KOPT-K1 (cell line): Measurements from ENCODE around the gene RCN1.
"Not testable (repeated sequence)": the region's sequence is repeated elsewhere in the genome, so short reads cannot be mapped to it uniquely, and the experiment has no call there.

Source experiments
- H3K27ac ChIP-seq: fragments of 200-600 bp; sonication (generic); 2 replicates; pipeline ENCODE4 v1.5.1; 2016; ENCODE audit warnings: antibody characterized with exemption, mild to moderate bottlenecking, low read depth, low read length; ENCODE audit not compliant: poor library complexity, severe bottlenecking
- H3K36me3 ChIP-seq: fragments of 200-600 bp; sonication (generic); 2 replicates; pipeline ENCODE4 v1.5.1; 2017; ENCODE audit warnings: antibody characterized with exemption, mild to moderate bottlenecking, low read length, moderate library complexity; ENCODE audit not compliant: insufficient read depth
- H3K9me3 ChIP-seq: fragments of 200-600 bp; sonication (generic); 2 replicates; pipeline ENCODE4 v1.5.1; 2017; ENCODE audit warnings: antibody characterized with exemption, low read length, mild to moderate bottlenecking; ENCODE audit not compliant: insufficient read depth, poor library complexity, severe bottlenecking

RCN1 gene

GRCh38 chr11:32116668-32117067 is 25.8 kb downstream of the RCN1 start:
- Histone ChIP-seq H3K36me3 (no peaks in the 10 kb centered on the region), H3K27ac (no peak overlapping the region), H3K9me3 (peaks cover 17% of the 10 kb centered on the region)

- Histone ChIP-seq H3K9me3 (peaks cover 17% of the 10 kb centered on the region), H3K36me3 (no peaks in the 10 kb centered on the region), H3K27ac (no peak overlapping the region)
Observed at GRCh38 chr11:32118025-32118974, 27.4 kb downstream of the RCN1 start.

DNA sequence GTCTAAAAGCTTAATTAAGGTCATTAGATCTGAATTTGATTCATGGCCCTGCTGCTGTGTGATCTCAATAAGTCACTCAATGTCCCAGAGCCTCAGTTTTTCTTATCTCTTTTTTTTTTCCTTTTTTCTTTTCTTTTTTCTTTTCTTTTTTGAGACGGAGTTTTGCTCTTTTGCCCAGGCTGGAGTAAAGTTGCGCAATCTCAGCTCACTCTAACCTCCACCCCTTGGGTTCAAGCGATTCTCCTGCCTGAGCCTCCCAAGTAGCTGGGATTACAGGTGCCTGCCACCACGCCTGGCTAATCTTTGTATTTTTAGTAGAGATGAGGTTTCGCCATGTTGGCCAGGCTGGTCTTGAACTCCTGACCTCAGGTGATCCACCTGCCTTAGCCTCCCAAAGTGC is 28.3 kb downstream of the RCN1 start:
- peaks cover 17% of the 10 kb centered on the region for H3K9me3 ChIP-seq
- H3K36me3 ChIP-seq, H3K27ac ChIP-seq: not testable (repeated sequence)

GRCh38 chr11:32121012-32121411 is 30.1 kb downstream of the RCN1 start:
- no peaks in the 10 kb centered on the region for H3K36me3 ChIP-seq
- H3K9me3 ChIP-seq, result peaks cover 17% of the 10 kb centered on the region
- no peak overlapping the region for H3K27ac ChIP-seq

GRCh38 chr11:32122200-32122599 is 31.3 kb downstream of the RCN1 start:
- Histone ChIP-seq H3K9me3 (peaks cover 17% of the 10 kb centered on the region), H3K27ac (peak overlapping the region; percentile 34), H3K36me3 (no peaks in the 10 kb centered on the region)

DNA sequence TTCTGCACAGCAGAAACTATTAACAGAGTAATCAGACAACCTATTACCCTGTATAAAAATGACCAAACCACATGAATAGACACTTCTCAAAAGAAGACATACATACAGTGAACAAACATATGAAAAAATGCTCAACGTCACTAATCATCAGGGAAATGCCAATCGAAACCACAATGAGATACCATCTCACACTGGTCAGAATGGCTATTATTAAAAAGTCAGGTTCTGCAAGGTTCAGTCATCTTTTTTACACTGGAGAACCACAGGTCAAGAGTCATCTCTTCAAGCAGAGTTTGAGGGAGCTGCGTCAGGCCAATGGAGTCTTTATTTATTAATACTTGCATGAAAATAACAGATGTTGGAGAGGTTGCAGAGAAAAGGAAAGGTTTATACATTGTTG is 40.4 kb downstream of the RCN1 start:
- no peaks in the 10 kb centered on the region for H3K36me3 ChIP-seq
- peaks cover 11% of the 10 kb centered on the region for H3K9me3 ChIP-seq
- H3K27ac ChIP-seq, result no peak overlapping the region

- Histone ChIP-seq H3K36me3 (no peaks in the 10 kb centered on the region), H3K27ac (no peak overlapping the region), H3K9me3 (no peaks in the 10 kb centered on the region)
Observed at GRCh38 chr11:32136657-32137056, 45.8 kb downstream of the RCN1 start.

DNA sequence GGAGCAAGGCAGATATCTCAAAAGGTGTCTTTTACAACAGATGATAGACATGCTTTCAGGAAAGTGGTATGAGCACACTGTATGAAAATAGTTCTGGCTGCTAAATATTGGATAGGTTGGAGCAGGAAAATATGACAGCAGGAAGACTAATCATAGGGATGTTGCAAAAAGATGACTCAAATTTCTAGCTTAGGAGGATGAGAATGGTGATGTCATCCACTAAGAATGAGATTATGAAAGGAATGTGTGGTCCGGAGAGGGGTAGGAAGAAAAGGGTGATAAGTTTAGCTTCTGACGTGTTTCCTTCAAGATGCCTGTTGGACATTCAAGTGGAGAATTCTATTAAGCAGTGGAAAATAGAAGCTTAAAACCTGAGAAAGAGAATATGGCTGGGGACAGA is 46.4 kb downstream of the RCN1 start:
- Histone ChIP-seq H3K27ac (no peak overlapping the region), H3K9me3 (no peaks in the 10 kb centered on the region), H3K36me3 (no peaks in the 10 kb centered on the region)

DNA sequence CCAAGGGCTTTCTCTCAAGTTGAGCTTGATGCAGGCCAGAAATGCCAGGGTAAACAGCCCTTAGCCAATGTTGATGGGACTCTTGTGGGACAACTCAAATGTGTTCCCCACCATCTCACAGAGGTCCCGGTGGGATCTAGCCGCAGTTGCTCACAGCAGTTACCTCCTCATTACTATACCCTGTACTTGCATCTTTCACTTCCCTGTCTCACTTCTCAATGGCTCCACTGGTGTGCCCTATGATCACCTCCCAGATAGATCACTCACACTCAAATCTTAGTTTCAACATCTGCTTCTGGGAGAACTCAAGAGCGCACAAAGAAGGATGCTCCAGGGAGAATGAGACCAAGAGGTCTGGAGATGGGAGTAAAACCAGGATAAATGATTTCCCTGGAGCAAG is 47.0 kb downstream of the RCN1 start:
- no peaks in the 10 kb centered on the region for H3K36me3 ChIP-seq
- H3K9me3 ChIP-seq, result no peaks in the 10 kb centered on the region
- no peak overlapping the region for H3K27ac ChIP-seq

- no peak overlapping the region for H3K27ac ChIP-seq
- H3K9me3 ChIP-seq, result no peaks in the 10 kb centered on the region
- H3K36me3 ChIP-seq, result no peaks in the 10 kb centered on the region
Observed at GRCh38 chr11:32138902-32139301, 48.0 kb downstream of the RCN1 start.

DNA sequence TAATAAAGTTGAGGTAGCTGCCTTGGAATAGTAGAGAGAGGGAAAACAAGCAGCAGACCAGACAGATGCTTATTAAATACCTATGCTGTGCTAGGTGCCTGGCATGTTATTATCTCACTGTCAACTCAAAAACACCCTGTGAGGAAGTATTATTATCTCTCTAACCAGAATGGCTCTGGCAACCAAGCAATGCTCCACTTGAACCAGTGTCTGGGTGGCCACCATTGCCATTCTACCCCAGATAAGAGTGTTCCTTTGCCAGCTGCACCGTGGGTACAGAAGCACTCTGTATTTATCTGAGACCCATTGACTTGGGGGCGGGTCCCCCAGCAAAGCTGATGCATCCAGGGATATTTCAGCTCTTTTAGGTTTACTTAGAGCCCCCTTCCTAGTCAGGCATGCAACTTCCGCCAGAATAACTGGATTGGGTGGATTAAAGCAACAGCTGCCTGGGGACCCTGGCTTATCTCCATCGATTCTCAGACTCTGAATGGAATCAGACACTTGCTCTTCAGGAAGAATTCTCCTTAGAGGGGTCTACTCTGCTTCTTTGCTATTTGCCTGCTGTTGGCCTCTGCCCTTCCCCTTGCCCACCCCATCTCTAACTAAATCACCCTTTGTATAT is 49.1 kb downstream of the RCN1 start:
- H3K36me3 ChIP-seq, result no peaks in the 10 kb centered on the region
- H3K27ac ChIP-seq, result no peak overlapping the region
- no peaks in the 10 kb centered on the region for H3K9me3 ChIP-seq

DNA sequence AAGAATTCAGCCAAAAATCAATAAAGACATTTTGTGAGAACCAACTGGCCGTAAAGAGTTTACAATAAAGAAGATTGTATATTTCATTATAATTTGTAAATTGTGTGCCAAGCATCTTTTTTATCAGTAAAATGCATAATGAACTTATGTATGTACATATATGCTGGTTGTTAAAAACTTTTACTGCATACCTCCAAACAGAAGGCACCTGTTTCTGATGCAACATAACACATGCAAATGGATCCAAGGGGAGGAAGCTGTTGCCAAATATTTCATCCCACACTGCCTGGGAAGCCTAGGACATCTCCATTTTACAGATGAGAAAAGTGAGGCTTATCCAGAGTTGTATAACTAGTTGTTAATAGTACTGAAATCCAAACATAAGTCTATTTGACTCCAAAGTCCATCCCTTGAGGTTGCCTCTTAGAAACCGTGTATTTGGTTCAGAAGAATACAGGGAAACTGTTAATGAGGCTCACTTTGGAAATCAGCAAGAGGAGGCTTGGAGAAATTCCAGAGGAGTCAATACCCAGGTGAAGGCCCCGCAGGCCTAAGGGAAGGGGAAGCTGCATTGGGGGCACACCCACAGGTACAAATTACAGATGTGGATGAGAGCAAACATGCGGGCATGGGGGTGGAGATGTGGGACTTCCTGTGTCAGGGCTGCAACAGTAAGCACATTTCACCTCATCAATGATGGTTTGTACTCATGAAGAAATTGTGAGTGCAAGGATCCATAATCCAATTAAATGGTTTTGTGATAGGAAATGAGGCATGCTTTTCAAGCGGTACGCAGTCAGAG is 51.1 kb downstream of the RCN1 start:
- H3K27ac ChIP-seq, result no peak overlapping the region
- H3K36me3 ChIP-seq, result no peaks in the 10 kb centered on the region
- no peaks in the 10 kb centered on the region for H3K9me3 ChIP-seq

DNA sequence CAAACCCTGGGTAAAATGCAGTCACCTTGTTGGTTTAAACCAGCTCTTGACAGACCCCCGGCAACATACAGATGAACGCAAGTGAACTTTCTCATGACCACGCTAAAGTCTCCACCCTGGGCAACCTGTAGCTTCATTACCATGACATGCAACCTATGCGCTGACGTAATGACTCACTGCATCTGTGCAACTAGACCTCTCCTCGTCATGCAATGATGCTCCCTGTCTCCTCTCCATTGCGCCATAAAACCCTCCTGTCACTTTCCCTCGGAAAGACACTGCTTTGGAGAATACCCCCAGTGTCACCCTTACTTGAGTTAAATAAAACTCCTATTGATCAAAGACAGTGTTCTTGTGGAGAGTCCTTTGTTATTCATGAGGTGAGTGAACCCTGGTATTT is 52.5 kb downstream of the RCN1 start:
- Histone ChIP-seq H3K36me3 (no peaks in the 10 kb centered on the region), H3K27ac (no peak overlapping the region), H3K9me3 (no peaks in the 10 kb centered on the region)

DNA sequence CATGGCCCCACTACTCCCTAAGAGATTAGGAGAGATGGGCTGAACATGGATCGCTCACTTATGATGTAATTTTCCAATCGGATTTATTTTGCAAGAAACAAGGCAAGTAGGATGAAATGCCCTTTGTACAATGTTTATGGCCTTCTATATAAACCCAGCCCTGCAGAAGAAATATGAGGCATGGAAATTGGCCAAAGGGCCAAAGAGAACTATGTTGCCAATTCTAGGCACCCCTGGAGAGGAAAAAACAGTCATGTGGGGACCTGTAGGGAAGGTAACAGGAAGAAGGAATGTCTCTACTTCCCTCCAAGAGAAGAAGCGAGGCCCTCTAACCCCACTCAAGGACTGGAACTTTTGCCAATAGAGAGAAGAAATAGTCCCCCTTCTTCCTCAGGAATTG is 54.4 kb downstream of the RCN1 start:
- H3K9me3 ChIP-seq, result no peaks in the 10 kb centered on the region
- no peaks in the 10 kb centered on the region for H3K36me3 ChIP-seq
- H3K27ac ChIP-seq, result no peak overlapping the region

DNA sequence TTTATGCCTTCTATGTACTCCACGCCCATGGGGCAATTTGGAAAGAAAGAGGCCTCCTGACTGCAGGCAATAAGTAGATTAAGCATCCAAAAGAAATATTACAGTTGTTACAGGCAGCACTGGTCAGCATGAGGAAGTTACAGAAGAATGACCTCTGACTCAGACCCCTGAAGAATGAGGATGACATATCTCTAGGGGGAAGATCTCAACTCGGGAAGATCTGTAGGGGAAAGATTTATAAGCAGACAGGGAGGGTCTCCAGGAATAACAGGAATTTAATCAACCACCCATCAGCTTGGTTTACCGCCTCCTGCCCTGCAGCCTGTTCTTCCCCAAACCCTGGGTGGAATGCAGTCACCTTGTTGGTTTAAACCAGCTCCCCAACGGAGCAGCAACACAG is 58.0 kb downstream of the RCN1 start:
- no peaks in the 10 kb centered on the region for H3K36me3 ChIP-seq
- no peaks in the 10 kb centered on the region for H3K9me3 ChIP-seq
- H3K27ac ChIP-seq, result no peak overlapping the region
